Measurements from ENCODE around the gene SPATA13.
A peak's percentile ranks its signal among the peaks of the same experiment; 100 is the strongest.

The SPATA13 gene

GRCh38 chr13:24167666-24168391, 7.3 kb downstream of the SPATA13 start:
- DNase-seq (ENCODE audit: low read depth) = no peak

- no peak for DNase-seq (ENCODE audit: low read depth)
These were observed 7.9 kb downstream of the SPATA13 start for GRCh38 chr13:24168392-24168750.

- peak; percentile 24 for DNase-seq (ENCODE audit: low read depth)
These were observed 8.5 kb downstream of the SPATA13 start for GRCh38 chr13:24168979-24169378.

GRCh38 chr13:24172071-24172470, 11.6 kb downstream of the SPATA13 start:
- DNase-seq (ENCODE audit: low read depth) = no peak

GRCh38 chr13:24173795-24174194, 13.3 kb downstream of the SPATA13 start:
- no peak for DNase-seq (ENCODE audit: low read depth)

GRCh38 chr13:24175847-24176246, 15.3 kb downstream of the SPATA13 start:
- no peak for DNase-seq (ENCODE audit: low read depth)

GRCh38 chr13:24176351-24177101, 16.0 kb downstream of the SPATA13 start:
- peak; percentile 73 for DNase-seq (ENCODE audit: low read depth)

- DNase-seq (ENCODE audit: low read depth) = peak; percentile 35
These were observed 18.4 kb downstream of the SPATA13 start for GRCh38 chr13:24178847-24179485.

GRCh38 chr13:24179486-24179850, 18.9 kb downstream of the SPATA13 start:
- no peak for DNase-seq (ENCODE audit: low read depth)

GRCh38 chr13:24180750-24181377, 20.3 kb downstream of the SPATA13 start:
- peak; percentile 59 for DNase-seq (ENCODE audit: low read depth)

- peak; percentile 31 for DNase-seq (ENCODE audit: low read depth)
These were observed 21.6 kb downstream of the SPATA13 start for GRCh38 chr13:24181991-24182702.

- DNase-seq (ENCODE audit: low read depth) = no peak
These were observed 22.2 kb downstream of the SPATA13 start for GRCh38 chr13:24182703-24183081.

- no peak for DNase-seq (ENCODE audit: low read depth)
These were observed 23.2 kb downstream of the SPATA13 start for GRCh38 chr13:24183741-24184182.

GRCh38 chr13:24184265-24184841, 23.8 kb downstream of the SPATA13 start:
- DNase-seq (ENCODE audit: low read depth) = no peak

GRCh38 chr13:24184882-24185281, 24.4 kb downstream of the SPATA13 start:
- DNase-seq (ENCODE audit: low read depth) = no peak

- DNase-seq (ENCODE audit: low read depth) = peak; percentile 93
These were observed 25.2 kb downstream of the SPATA13 start for GRCh38 chr13:24185591-24186232.

- peak; percentile 75 for DNase-seq (ENCODE audit: low read depth)
These were observed 26.7 kb downstream of the SPATA13 start for GRCh38 chr13:24187185-24187584.

- DNase-seq (ENCODE audit: low read depth) = no peak
These were observed 31.7 kb downstream of the SPATA13 start for GRCh38 chr13:24192057-24192810.

GRCh38 chr13:24192811-24193162, 32.3 kb downstream of the SPATA13 start:
- no peak for DNase-seq (ENCODE audit: low read depth)

- DNase-seq (ENCODE audit: low read depth) = no peak
These were observed 33.9 kb downstream of the SPATA13 start for GRCh38 chr13:24194447-24194846.
